Sigmoid colon (tissue), 4 donors: ENCODE measurements around the gene PRSS23.
"Not testable (repeated sequence)": the region's sequence is repeated elsewhere in the genome, so short reads cannot be mapped to it uniquely, and the experiment has no call there.

Experiments
- CTCF ChIP-seq, 4 experiments: fragments of 450-650 bp in 3 of 4; fragments of 200-600 bp in 1 of 4; IDR thresholded peaks; one replicate each; pipeline ENCODE4 v1.5.1; 2016 to 2019; ENCODE audit warnings: antibody characterized with exemption in 4 of 4, mild to moderate bottlenecking in 3 of 4, moderate library complexity in 2 of 4
- POLR2A ChIP-seq, 2 donors: fragments of 450-650 bp; IDR thresholded peaks; one replicate each; pipeline ENCODE4 v1.6.1; 2016; ENCODE audit warnings: antibody characterized with exemption in 2 of 2, mild to moderate bottlenecking in 2 of 2, moderate library complexity in 2 of 2
- POLR2AphosphoS5 ChIP-seq, 4 donors: sonication (generic); formaldehyde crosslinking; IDR thresholded peaks; one replicate each; pipeline ENCODE4 v1.6.1; 2017; ENCODE audit warnings: antibody characterized with exemption in 4 of 4

GRCh38 chr11:86844762-86845508, 44.6 kb downstream of the PRSS23 start:
- TF ChIP-seq CTCF, POLR2A, POLR2AphosphoS5 (IDR thresholded peaks at IDR 0.05): not testable (repeated sequence)
